ENCODE results near the gene PSTPIP1. TPM values are rescaled to one million over a fixed set of nuclear protein-coding genes. Genes with fewer than 3 reads are reported as not detected.
A peak's percentile ranks its signal among the peaks of the same experiment; 100 is the strongest.

Gene PSTPIP1
- total and polyA plus RNA-seq, 2 donors from 2014 or later, result 2.2 to 22.1 TPM

DNA sequence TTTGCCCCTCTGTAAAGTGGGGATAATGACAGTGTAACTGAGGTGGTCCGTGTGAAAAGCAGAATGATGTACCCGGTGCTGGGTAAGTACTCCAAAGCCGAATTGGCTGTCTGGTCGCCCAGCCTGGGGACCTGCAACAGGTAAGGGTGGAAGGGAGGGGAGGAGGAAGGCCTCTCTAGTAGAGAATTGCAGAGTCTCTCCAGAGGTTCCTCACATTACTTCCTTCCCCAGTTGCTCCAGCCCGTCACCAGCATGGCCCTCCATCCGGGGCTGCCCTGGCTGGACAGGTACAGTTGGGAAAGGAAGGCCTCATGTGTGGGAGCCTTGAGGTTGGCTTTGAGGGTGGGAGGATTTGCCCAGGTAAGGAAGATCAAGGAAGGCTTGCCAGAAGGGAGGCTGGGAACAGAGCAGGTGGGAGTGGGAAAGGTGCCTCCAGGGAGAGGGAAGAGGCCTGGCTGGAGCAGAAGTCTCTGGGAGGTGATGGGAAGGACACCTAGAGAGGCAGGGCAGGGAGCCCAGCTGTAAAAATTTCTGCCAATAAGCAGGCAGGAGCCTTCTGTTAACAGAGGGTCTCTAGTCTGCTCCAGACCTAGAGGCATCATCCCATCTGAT lies 1.7 kb upstream of the PSTPIP1 start:
- H3K9ac ChIP-seq (ENCODE audit: low read length in 3 of 3), result no peak overlapping the region
- DNase-seq (no peak), FAIRE-seq (no peak)
- no peaks in the 10 kb centered on the region for H3K27me3 ChIP-seq (ENCODE audit: control insufficient read depth, insufficient read depth, low read length)
- peaks cover 0 to 3% (median 0%) of the 10 kb centered on the region in 3 donors for H3K4me1 ChIP-seq (ENCODE audit: control insufficient read depth in 2 of 3, insufficient read depth in 2 of 3, low read depth in 1 of 3, low read length in 3 of 3)
- intact Hi-C loops (cut with DNase I), result no loop called here
- H3K9me3 ChIP-seq (ENCODE audit: control insufficient read depth in 2 of 3, insufficient read depth in 1 of 3, low read length in 3 of 3), result no peaks in the 10 kb centered on the region
- no peaks in the 10 kb centered on the region for H3K36me3 ChIP-seq (ENCODE audit: control insufficient read depth in 2 of 3, insufficient read depth in 3 of 3, low read length in 3 of 3)
- H3K4me3 ChIP-seq (ENCODE audit: low read length in 3 of 3), result no peak overlapping the region
- H3K27ac ChIP-seq (ENCODE audit: low read depth in 2 of 2, low read length in 2 of 2), result no peak overlapping the region
- TF ChIP-seq, protein P1, sequence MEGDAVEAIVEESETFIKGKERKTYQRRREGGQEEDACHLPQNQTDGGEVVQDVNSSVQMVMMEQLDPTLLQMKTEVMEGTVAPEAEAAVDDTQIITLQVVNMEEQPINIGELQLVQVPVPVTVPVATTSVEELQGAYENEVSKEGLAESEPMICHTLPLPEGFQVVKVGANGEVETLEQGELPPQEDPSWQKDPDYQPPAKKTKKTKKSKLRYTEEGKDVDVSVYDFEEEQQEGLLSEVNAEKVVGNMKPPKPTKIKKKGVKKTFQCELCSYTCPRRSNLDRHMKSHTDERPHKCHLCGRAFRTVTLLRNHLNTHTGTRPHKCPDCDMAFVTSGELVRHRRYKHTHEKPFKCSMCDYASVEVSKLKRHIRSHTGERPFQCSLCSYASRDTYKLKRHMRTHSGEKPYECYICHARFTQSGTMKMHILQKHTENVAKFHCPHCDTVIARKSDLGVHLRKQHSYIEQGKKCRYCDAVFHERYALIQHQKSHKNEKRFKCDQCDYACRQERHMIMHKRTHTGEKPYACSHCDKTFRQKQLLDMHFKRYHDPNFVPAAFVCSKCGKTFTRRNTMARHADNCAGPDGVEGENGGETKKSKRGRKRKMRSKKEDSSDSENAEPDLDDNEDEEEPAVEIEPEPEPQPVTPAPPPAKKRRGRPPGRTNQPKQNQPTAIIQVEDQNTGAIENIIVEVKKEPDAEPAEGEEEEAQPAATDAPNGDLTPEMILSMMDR (IDR thresholded peaks at IDR 0.05; ENCODE audit: borderline replicate concordance, extremely low read depth, insufficient read depth), result no peak

DNA sequence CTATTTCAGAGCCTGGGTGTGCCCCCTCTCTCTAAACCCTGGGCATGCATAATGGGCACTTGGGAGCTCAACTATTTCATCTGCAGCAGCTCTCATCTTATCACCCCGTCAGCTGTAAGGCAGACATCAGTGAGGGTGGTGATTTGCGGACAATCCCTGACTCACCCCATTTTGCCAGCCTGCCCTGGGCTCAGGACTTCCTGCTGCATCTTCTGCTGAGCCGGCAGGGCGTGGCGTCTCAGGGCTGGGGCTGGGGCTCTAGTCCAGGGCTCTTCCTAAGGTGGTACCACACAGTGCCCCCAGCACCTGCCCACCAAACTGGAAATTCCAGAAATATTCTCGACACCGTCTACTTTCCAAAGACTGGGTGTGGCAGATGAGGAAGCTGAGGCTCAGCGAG lies 925 bp upstream of the PSTPIP1 start:
- Histone ChIP-seq H3K27ac (ENCODE audit: low read depth in 2 of 2, low read length in 2 of 2) (no peak overlapping the region), H3K9me3 (ENCODE audit: control insufficient read depth in 2 of 3, insufficient read depth in 1 of 3, low read length in 3 of 3) (no peaks in the 10 kb centered on the region), H3K4me1 (ENCODE audit: control insufficient read depth in 2 of 3, insufficient read depth in 2 of 3, low read depth in 1 of 3, low read length in 3 of 3) (peaks cover 0 to 3% (median 0%) of the 10 kb centered on the region in 3 donors), H3K4me3 (ENCODE audit: low read length in 3 of 3) (no peak overlapping the region), H3K9ac (ENCODE audit: low read length in 3 of 3) (no peak overlapping the region), H3K36me3 (ENCODE audit: control insufficient read depth in 2 of 3, insufficient read depth in 3 of 3, low read length in 3 of 3) (no peaks in the 10 kb centered on the region), H3K27me3 (ENCODE audit: control insufficient read depth, insufficient read depth, low read length) (no peaks in the 10 kb centered on the region)
- FAIRE-seq (no peak), DNase-seq (peak in 1 of 5 donors; percentile 76)
- intact Hi-C loops (cut with DNase I), result no loop called here
- TF ChIP-seq, protein P1 (IDR thresholded peaks at IDR 0.05; ENCODE audit: borderline replicate concordance, extremely low read depth, insufficient read depth), result no peak

DNA sequence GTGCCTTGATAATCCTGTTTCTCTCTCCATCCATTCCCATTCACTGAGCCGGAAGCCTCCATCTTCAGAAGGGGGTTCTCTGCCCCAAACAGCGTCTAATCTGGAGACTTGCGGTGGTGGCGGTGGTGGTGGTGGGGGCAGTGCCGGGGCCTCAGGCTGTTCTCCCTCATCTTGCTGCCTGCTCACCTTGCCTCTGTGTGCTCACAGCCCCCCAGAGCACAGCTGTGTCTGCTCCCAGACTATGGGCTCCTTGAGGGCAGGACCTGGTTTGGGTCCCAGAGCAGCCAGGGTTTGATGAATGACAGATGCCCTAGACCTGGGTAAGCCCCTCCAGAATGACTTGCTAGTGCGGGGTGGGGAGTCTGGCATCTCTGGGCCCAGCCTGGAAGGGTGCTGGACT lies 430 bp upstream of the PSTPIP1 start:
- H3K4me3 ChIP-seq (ENCODE audit: low read length in 3 of 3), result no peak overlapping the region
- DNase-seq (peak in 1 of 5 donors; percentile 59), FAIRE-seq (no peak)
- no peak overlapping the region for H3K9ac ChIP-seq (ENCODE audit: low read length in 3 of 3)
- no peaks in the 10 kb centered on the region for H3K9me3 ChIP-seq (ENCODE audit: control insufficient read depth in 2 of 3, insufficient read depth in 1 of 3, low read length in 3 of 3)
- TF ChIP-seq, protein P1 (IDR thresholded peaks at IDR 0.05; ENCODE audit: borderline replicate concordance, extremely low read depth, insufficient read depth), result no peak
- peak overlapping the region in 1 of 2 donors; percentile 41 for H3K27ac ChIP-seq (ENCODE audit: low read depth in 2 of 2, low read length in 2 of 2)
- no peaks in the 10 kb centered on the region for H3K27me3 ChIP-seq (ENCODE audit: control insufficient read depth, insufficient read depth, low read length)
- intact Hi-C loops (cut with DNase I), result no loop called here
- H3K4me1 ChIP-seq (ENCODE audit: control insufficient read depth in 2 of 3, insufficient read depth in 2 of 3, low read depth in 1 of 3, low read length in 3 of 3), result no peaks in the 10 kb centered on the region
- no peaks in the 10 kb centered on the region for H3K36me3 ChIP-seq (ENCODE audit: control insufficient read depth in 2 of 3, insufficient read depth in 3 of 3, low read length in 3 of 3)

DNA sequence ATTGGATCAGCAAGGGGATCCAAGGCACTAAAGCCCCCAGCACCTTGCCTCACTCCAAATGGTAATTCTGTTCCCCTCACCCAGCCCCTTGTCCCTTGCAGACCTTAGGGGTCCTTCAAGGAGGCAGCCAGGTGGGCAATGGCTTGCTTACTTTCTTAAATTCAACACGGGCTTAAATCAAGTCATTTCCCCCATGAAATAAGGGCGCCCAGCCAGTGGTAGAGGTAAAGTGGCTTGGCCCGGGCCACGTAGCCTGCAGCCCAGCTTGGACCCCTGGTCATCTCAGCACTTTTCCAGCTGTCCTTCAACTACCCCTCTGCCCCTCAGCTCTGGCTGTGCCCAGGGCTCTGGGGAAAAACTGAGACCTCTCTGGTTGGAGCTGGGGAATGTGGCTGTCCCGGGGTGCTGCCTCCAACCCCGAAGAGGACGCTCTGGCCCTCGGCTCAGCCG lies 1.2 kb downstream of the PSTPIP1 start:
- H3K36me3 ChIP-seq (ENCODE audit: control insufficient read depth in 2 of 3, insufficient read depth in 3 of 3, low read length in 3 of 3), result no peaks in the 10 kb centered on the region
- TF ChIP-seq, protein P1 (IDR thresholded peaks at IDR 0.05; ENCODE audit: borderline replicate concordance, extremely low read depth, insufficient read depth), result no peak
- no peak overlapping the region for H3K4me3 ChIP-seq (ENCODE audit: low read length in 3 of 3)
- no peaks in the 10 kb centered on the region for H3K4me1 ChIP-seq (ENCODE audit: control insufficient read depth in 2 of 3, insufficient read depth in 2 of 3, low read depth in 1 of 3, low read length in 3 of 3)
- H3K27me3 ChIP-seq (ENCODE audit: control insufficient read depth, insufficient read depth, low read length), result no peaks in the 10 kb centered on the region
- H3K9ac ChIP-seq (ENCODE audit: low read length in 3 of 3), result no peak overlapping the region
- no peak for FAIRE-seq
- no peak overlapping the region for H3K27ac ChIP-seq (ENCODE audit: low read depth in 2 of 2, low read length in 2 of 2)
- no peaks in the 10 kb centered on the region for H3K9me3 ChIP-seq (ENCODE audit: control insufficient read depth in 2 of 3, insufficient read depth in 1 of 3, low read length in 3 of 3)
- intact Hi-C loops (cut with DNase I), result no loop called here
- no peak for DNase-seq
